ENCODE data around the gene PCDHGA7.
"Not testable (repeated sequence)": the region's sequence is repeated elsewhere in the genome, so short reads cannot be mapped to it uniquely, and the experiment has no call there.

PCDHGA7 gene

GRCh38 chr5:141356950-141357349 lies 25.6 kb upstream of the PCDHGA7 start:
- Mint-ChIP-seq H3K4me1 (ENCODE audit: low read depth) (peaks cover 1% of the 10 kb centered on the region), H3K4me3 (no peak overlapping the region), H3K36me3 (peaks cover 16% of the 10 kb centered on the region), H3K9me3 (ENCODE audit: low read depth) (peaks cover 9% of the 10 kb centered on the region), H3K27me3 (peaks cover 54% of the 10 kb centered on the region), H3K27ac (no peak overlapping the region)

- peaks cover 3% of the 10 kb centered on the region for H3K4me1 Mint-ChIP-seq (ENCODE audit: low read depth)
- H3K27ac Mint-ChIP-seq, result no peak within 1 kb of the TSS
- H3K27me3 Mint-ChIP-seq, result peaks cover 61% of the 10 kb centered on the region
- peaks cover 14% of the 10 kb centered on the region for H3K9me3 Mint-ChIP-seq (ENCODE audit: low read depth)
- H3K36me3 Mint-ChIP-seq, result peaks cover 27% of the 10 kb centered on the region
- H3K4me3 Mint-ChIP-seq, result peak within 1 kb of the TSS; percentile 91
These were observed 22.6 kb upstream of the PCDHGA7 start, which contains the start of gene PCDHGB2 for GRCh38 chr5:141359790-141360426. TSS of gene PCDHGB2 (plus strand) at chr5:141359994. CDS start at chr5:141360136, 142 bp downstream.

- Mint-ChIP-seq H3K4me1 (ENCODE audit: low read depth) (peaks cover 3% of the 10 kb centered on the region), H3K36me3 (peaks cover 31% of the 10 kb centered on the region), H3K27me3 (peaks cover 69% of the 10 kb centered on the region), H3K4me3 (peak overlapping the region; percentile 4), H3K27ac (no peak overlapping the region), H3K9me3 (ENCODE audit: low read depth) (peaks cover 19% of the 10 kb centered on the region)
These were observed 21.9 kb upstream of the PCDHGA7 start for GRCh38 chr5:141360685-141361084.

GRCh38 chr5:141362719-141363118 lies 19.8 kb upstream of the PCDHGA7 start:
- Mint-ChIP-seq H3K27ac (no peak overlapping the region), H3K27me3 (peaks cover 67% of the 10 kb centered on the region), H3K4me1 (ENCODE audit: low read depth) (peaks cover 3% of the 10 kb centered on the region), H3K36me3 (peaks cover 34% of the 10 kb centered on the region), H3K9me3 (ENCODE audit: low read depth) (peaks cover 14% of the 10 kb centered on the region), H3K4me3 (no peak overlapping the region)

- H3K9me3 Mint-ChIP-seq (ENCODE audit: low read depth), result peaks cover 10% of the 10 kb centered on the region
- peaks cover 3% of the 10 kb centered on the region for H3K4me1 Mint-ChIP-seq (ENCODE audit: low read depth)
- no peak within 1 kb of the TSS for H3K4me3 Mint-ChIP-seq
- peaks cover 29% of the 10 kb centered on the region for H3K36me3 Mint-ChIP-seq
- peak within 1 kb of the TSS; percentile 22 for H3K27ac Mint-ChIP-seq
- peaks cover 68% of the 10 kb centered on the region for H3K27me3 Mint-ChIP-seq
These were observed 18.4 kb upstream of the PCDHGA7 start, which contains the start of gene PCDHGA5 for GRCh38 chr5:141363952-141364660. TSS of gene PCDHGA5 (plus strand) at chr5:141364162. CDS start at chr5:141364331, 169 bp downstream.

- Mint-ChIP-seq H3K36me3 (peaks cover 23% of the 10 kb centered on the region), H3K4me1 (ENCODE audit: low read depth) (peaks cover 8% of the 10 kb centered on the region), H3K27me3 (peaks cover 67% of the 10 kb centered on the region), H3K4me3 (no peak overlapping the region), H3K9me3 (ENCODE audit: low read depth) (peaks cover 10% of the 10 kb centered on the region), H3K27ac (no peak overlapping the region)
These were observed 16.3 kb upstream of the PCDHGA7 start for GRCh38 chr5:141366016-141366896.

GRCh38 chr5:141369994-141370848 lies 12.3 kb upstream of the PCDHGA7 start, which contains the start of gene PCDHGB3:
TSS of gene PCDHGB3 (plus strand) at chr5:141370242. CDS start at chr5:141370395, 153 bp downstream.
- peaks cover 9% of the 10 kb centered on the region for H3K4me1 Mint-ChIP-seq (ENCODE audit: low read depth)
- peaks cover 62% of the 10 kb centered on the region for H3K27me3 Mint-ChIP-seq
- H3K4me3 Mint-ChIP-seq, result peak within 1 kb of the TSS; percentile 82
- no peak within 1 kb of the TSS for H3K27ac Mint-ChIP-seq
- peaks cover 6% of the 10 kb centered on the region for H3K9me3 Mint-ChIP-seq (ENCODE audit: low read depth)
- peaks cover 18% of the 10 kb centered on the region for H3K36me3 Mint-ChIP-seq

GRCh38 chr5:141371572-141372475 lies 10.7 kb upstream of the PCDHGA7 start:
- no peak overlapping the region for H3K4me3 Mint-ChIP-seq
- peaks cover 55% of the 10 kb centered on the region for H3K27me3 Mint-ChIP-seq

GRCh38 chr5:141373673-141374317 lies 8.7 kb upstream of the PCDHGA7 start, which contains the start of gene PCDHGA6:
TSS of gene PCDHGA6 (plus strand) at chr5:141373891. CDS start at chr5:141374084, 193 bp downstream.
- peak within 1 kb of the TSS; percentile 61 for H3K4me3 Mint-ChIP-seq
- H3K27ac Mint-ChIP-seq, result no peak within 1 kb of the TSS
- H3K4me1 Mint-ChIP-seq (ENCODE audit: low read depth), result peaks cover 9% of the 10 kb centered on the region
- peaks cover 53% of the 10 kb centered on the region for H3K27me3 Mint-ChIP-seq
- H3K9me3 Mint-ChIP-seq (ENCODE audit: low read depth), result peaks cover 3% of the 10 kb centered on the region
- peaks cover 10% of the 10 kb centered on the region for H3K36me3 Mint-ChIP-seq

More at GRCh38 chr5:141371572-141372475, 10.7 kb upstream of the PCDHGA7 start:
- Mint-ChIP-seq H3K4me1 (ENCODE audit: low read depth) (peaks cover 9% of the 10 kb centered on the region), H3K9me3 (ENCODE audit: low read depth) (peaks cover 3% of the 10 kb centered on the region), H3K27ac (no peak overlapping the region), H3K36me3 (peaks cover 11% of the 10 kb centered on the region)

- peaks cover 3% of the 10 kb centered on the region for H3K9me3 Mint-ChIP-seq (ENCODE audit: low read depth)
- peaks cover 57% of the 10 kb centered on the region for H3K27me3 Mint-ChIP-seq
- no peak overlapping the region for H3K4me3 Mint-ChIP-seq
- no peak overlapping the region for H3K27ac Mint-ChIP-seq
- peaks cover 13% of the 10 kb centered on the region for H3K36me3 Mint-ChIP-seq
- peaks cover 8% of the 10 kb centered on the region for H3K4me1 Mint-ChIP-seq (ENCODE audit: low read depth)
These were observed 7.9 kb upstream of the PCDHGA7 start for GRCh38 chr5:141374627-141375026.

- not testable (repeated sequence) for H3K4me1 Mint-ChIP-seq (ENCODE audit: low read depth); H3K9me3 Mint-ChIP-seq (ENCODE audit: low read depth); H3K4me3 Mint-ChIP-seq; H3K27ac Mint-ChIP-seq
- Mint-ChIP-seq H3K27me3 (peaks cover 57% of the 10 kb centered on the region), H3K36me3 (peaks cover 13% of the 10 kb centered on the region)
These were observed 6.9 kb upstream of the PCDHGA7 start for GRCh38 chr5:141375444-141376155.

GRCh38 chr5:141383345-141383744 lies 803 bp downstream of the PCDHGA7 start:
- peaks cover 73% of the 10 kb centered on the region for H3K27me3 Mint-ChIP-seq
- H3K4me3 Mint-ChIP-seq, result peak overlapping the region; percentile 82
- peaks cover 16% of the 10 kb centered on the region for H3K9me3 Mint-ChIP-seq (ENCODE audit: low read depth)
- no peak overlapping the region for H3K27ac Mint-ChIP-seq
- H3K4me1 Mint-ChIP-seq (ENCODE audit: low read depth), result no peaks in the 10 kb centered on the region
- H3K36me3 Mint-ChIP-seq, result peaks cover 18% of the 10 kb centered on the region
